Activated B cell treated with CpG ODN at 0.5 μM for 24 hours (primary cell): ENCODE data around the gene CCDC88C. TPM values are rescaled to one million over a fixed set of nuclear protein-coding genes. Genes with fewer than 3 reads are reported as not detected.

Experiments
- ATAC-seq: fragments of 200-7000 bp; cut with Tn5 transposase; one replicate; pipeline ENCODE4 v1.10.0; 2021; ENCODE audit warnings: low read depth, mild to moderate bottlenecking, moderate library complexity
- CTCF ChIA-PET: fragments of 350-600 bp; sonication (Branson Sonifier 250); formaldehyde crosslinking; loops from one replicate; lab custom pipeline; 2021; ENCODE audit warnings: antibody characterized with exemption; lab: Charles Lee
- POLR2A ChIA-PET: fragments of 350-600 bp; sonication (Branson Sonifier 250); formaldehyde crosslinking; loops from one replicate; lab custom pipeline; 2021; ENCODE audit warnings: antibody characterized with exemption; lab: Charles Lee
- DNase-seq: peaks from one replicate; pipeline ENCODE4 v3.0.0; 2022
- H3K27ac Mint-ChIP-seq: one replicate; pipeline ENCODE4 v1.8.0; 2020; ENCODE audit warnings: mixed read lengths
- H3K27me3 Mint-ChIP-seq: one replicate; pipeline ENCODE4 v1.8.0; 2021; ENCODE audit warnings: mixed read lengths
- H3K36me3 Mint-ChIP-seq: one replicate; pipeline ENCODE4 v1.8.0; 2021; ENCODE audit warnings: low read depth, mixed read lengths
- H3K4me1 Mint-ChIP-seq: one replicate; pipeline ENCODE4 v1.8.0; 2021; ENCODE audit warnings: mixed read lengths
- H3K4me3 Mint-ChIP-seq: one replicate; pipeline ENCODE4 v1.8.0; 2020; ENCODE audit warnings: mild to moderate bottlenecking, mixed read lengths
- H3K9me3 Mint-ChIP-seq: one replicate; pipeline ENCODE4 v1.8.0; 2020; ENCODE audit warnings: mixed read lengths
- intact Hi-C: fragments of 100-400 bp; cut with micrococcal nuclease; formaldehyde crosslinking; loops from one replicate; pipeline ENCODE4 v1.15.1; 2024
- total RNA-seq: library from RNA; stranded (reverse); gene quantifications from 2 replicates; pipeline ENCODE4 v1.2.3, GENCODE V29; 2022
- TF ChIP-seq, protein P1 (sequence below): fragments of 200-600 bp; IDR thresholded peaks from one replicate; pipeline ENCODE4 v1.8.0; 2022; ENCODE audit warnings: antibody characterized with exemption, mild to moderate bottlenecking

CCDC88C gene
- total RNA-seq, 1 donor from 2014 or later, result 164 TPM

DNA sequence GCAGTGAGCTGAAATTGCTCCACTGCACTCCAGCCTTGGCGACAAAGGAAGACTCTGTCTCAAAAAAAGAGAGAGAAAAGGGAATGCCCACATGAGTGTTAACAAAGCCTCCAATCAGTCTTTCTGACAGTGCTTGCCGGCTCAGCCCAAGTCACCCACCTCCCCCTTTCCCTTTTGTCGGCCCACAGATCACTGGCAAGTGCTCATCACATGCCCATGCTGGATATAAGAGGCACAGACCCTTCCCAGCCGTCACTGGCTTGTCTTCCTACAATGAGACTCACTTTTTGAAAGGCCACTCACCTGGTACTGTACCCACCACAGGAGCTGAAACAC, 70.8 kb downstream of the CCDC88C start:
- H3K4me1 Mint-ChIP-seq, result peaks cover 83% of the 10 kb centered on the region
- ChIA-PET CTCF (interaction anchor here (1.0 kb wide), 1 partner anchor 74 kb away, joined by 3 read pairs; no protein-coding TSS in a partner anchor), POLR2A (interaction anchor here (0.8 to 1.6 kb wide), 3 partner anchors 12 to 69 kb away, joined by 3 to 5 read pairs (median 4); no protein-coding TSS in a partner anchor)
- no peak overlapping the region for H3K4me3 Mint-ChIP-seq
- peaks cover 36% of the 10 kb centered on the region for H3K36me3 Mint-ChIP-seq
- intact Hi-C loops, result no loop called here
- TF ChIP-seq, protein P1, sequence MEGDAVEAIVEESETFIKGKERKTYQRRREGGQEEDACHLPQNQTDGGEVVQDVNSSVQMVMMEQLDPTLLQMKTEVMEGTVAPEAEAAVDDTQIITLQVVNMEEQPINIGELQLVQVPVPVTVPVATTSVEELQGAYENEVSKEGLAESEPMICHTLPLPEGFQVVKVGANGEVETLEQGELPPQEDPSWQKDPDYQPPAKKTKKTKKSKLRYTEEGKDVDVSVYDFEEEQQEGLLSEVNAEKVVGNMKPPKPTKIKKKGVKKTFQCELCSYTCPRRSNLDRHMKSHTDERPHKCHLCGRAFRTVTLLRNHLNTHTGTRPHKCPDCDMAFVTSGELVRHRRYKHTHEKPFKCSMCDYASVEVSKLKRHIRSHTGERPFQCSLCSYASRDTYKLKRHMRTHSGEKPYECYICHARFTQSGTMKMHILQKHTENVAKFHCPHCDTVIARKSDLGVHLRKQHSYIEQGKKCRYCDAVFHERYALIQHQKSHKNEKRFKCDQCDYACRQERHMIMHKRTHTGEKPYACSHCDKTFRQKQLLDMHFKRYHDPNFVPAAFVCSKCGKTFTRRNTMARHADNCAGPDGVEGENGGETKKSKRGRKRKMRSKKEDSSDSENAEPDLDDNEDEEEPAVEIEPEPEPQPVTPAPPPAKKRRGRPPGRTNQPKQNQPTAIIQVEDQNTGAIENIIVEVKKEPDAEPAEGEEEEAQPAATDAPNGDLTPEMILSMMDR, result no peak
- DNase-seq (no peak), ATAC-seq (no peak)
- no peaks in the 10 kb centered on the region for H3K27me3 Mint-ChIP-seq
- no peaks in the 10 kb centered on the region for H3K9me3 Mint-ChIP-seq
- H3K27ac Mint-ChIP-seq, result peak overlapping the region; percentile 65

DNA sequence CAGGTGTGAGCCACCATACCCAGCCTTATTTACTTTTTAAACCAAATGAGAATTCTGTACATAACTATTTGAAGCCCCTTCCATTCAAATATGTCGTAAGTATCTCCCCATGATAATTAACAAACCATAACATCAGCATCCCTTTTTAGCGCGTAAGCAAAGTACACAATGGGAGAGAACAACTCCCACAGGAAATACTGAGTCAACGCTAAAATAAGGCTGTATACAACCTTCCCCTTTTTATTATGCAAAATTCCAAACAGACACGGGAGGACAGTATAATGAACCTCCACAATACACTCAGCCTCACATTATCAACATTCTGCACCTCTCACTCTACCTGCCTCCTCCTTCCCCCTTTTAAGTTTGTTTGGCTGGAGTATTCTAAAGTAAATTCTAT, 73.5 kb downstream of the CCDC88C start:
- CTCF ChIA-PET, result no interaction called here
- TF ChIP-seq, protein P1, result no peak
- POLR2A ChIA-PET, result interaction anchor here (0.8 kb wide), 1 partner anchor 200 kb away, joined by 5 read pairs; no protein-coding TSS in a partner anchor
- ATAC-seq (no peak), DNase-seq (no peak)
- intact Hi-C loops, result no loop called here
- Mint-ChIP-seq H3K36me3 (peaks cover 61% of the 10 kb centered on the region), H3K4me1 (peaks cover 61% of the 10 kb centered on the region), H3K9me3 (no peaks in the 10 kb centered on the region), H3K4me3 (no peak overlapping the region), H3K27me3 (no peaks in the 10 kb centered on the region), H3K27ac (peak overlapping the region; percentile 13)

DNA sequence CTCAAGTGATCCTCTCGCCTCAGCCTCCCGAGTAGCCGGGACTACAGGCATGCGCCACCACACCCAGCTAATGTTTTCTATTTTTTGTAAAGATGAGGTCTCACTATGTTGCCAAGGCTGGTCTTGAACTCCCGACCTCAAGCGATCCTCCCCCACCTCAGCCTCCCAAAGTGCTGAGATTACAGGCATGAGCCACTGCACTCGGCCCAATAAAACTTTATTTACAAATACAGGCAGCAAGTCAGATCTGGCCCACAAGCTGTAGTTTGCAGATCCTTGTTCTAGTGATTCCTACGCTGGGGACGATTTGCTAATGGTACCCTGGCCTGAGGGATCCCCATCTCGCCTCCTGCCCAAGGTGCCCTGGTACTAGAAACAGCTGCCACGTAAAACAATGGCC, 74.6 kb downstream of the CCDC88C start:
- H3K4me3 Mint-ChIP-seq, result no peak overlapping the region
- DNase-seq (no peak), ATAC-seq (no peak)
- ChIA-PET POLR2A (interaction anchor here (1.8 kb wide), 1 partner anchor 13 kb away, joined by 5 read pairs; no protein-coding TSS in a partner anchor), CTCF (interaction anchor here (0.9 to 1.8 kb wide), 3 partner anchors 18 to 19 kb away, joined by 3 to 6 read pairs (median 3); no protein-coding TSS in a partner anchor)
- H3K36me3 Mint-ChIP-seq, result peaks cover 71% of the 10 kb centered on the region
- intact Hi-C loops, result no loop called here
- peaks cover 52% of the 10 kb centered on the region for H3K4me1 Mint-ChIP-seq
- no peak overlapping the region for H3K27ac Mint-ChIP-seq
- TF ChIP-seq, protein P1, result no peak
- H3K27me3 Mint-ChIP-seq, result no peaks in the 10 kb centered on the region
- H3K9me3 Mint-ChIP-seq, result no peaks in the 10 kb centered on the region

DNA sequence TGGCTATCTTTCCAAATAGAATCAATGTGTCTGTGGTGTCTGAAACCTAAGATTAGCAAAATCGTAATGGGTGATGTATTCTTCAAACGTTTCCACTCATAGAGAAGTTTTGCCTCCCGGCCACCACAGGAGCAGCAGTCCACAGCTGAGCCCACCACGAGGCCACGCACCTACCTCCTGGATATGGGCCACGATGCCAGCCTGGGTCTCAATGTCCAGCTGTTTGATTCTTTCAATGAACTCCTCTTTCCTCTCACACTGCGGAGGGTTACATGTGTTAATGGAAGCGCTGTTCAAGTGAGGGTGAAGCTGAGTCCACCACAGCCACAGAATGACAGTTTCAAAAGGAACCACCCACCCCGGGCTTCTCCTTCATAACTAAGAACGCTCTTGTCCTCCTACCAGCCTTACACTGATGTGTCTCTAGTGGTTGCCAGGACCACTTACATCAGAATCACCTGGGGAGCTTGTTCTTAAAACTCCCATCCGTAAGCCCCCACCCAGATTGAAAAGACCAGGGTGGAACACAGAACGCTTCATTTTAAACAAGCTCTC, 75.3 kb downstream of the CCDC88C start:
- ChIA-PET POLR2A (interaction anchor here (0.7 to 1.8 kb wide), 4 partner anchors 14 to 27 kb away, joined by 3 to 5 read pairs (median 4); no protein-coding TSS in a partner anchor), CTCF (interaction anchor here (0.9 to 1.8 kb wide), 2 partner anchors 18 to 19 kb away, joined by 3 to 6 read pairs; no protein-coding TSS in a partner anchor)
- intact Hi-C loops, result no loop called here
- no peak overlapping the region for H3K4me3 Mint-ChIP-seq
- ATAC-seq, result no peak
- H3K9me3 Mint-ChIP-seq, result no peaks in the 10 kb centered on the region
- TF ChIP-seq, protein P1, result no peak
- H3K27me3 Mint-ChIP-seq, result no peaks in the 10 kb centered on the region
- peaks cover 78% of the 10 kb centered on the region for H3K36me3 Mint-ChIP-seq
- peaks cover 48% of the 10 kb centered on the region for H3K4me1 Mint-ChIP-seq
- no peak overlapping the region for H3K27ac Mint-ChIP-seq
- no peak for DNase-seq

DNA sequence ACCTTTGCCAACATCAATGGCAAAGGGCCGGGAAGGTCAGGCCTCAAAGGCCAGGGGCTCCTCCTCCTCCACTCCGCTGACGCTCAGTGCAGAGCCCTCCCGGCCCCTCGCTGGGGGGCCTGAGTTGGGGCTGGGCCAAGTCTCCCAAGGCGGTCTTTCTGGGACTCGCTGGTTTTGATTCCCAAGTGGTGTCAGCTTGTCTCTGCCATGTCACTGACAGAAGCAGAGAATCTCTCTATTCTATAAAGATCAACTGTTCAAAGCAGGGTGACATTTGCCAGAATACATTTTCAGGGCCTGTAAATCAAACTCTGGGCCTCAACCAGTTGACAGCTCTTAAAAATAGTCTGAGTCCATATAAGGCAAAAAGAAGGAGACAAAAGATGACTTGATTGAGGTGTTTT, 75.9 kb downstream of the CCDC88C start:
- CTCF ChIA-PET, result no interaction called here
- no peak overlapping the region for H3K4me3 Mint-ChIP-seq
- POLR2A ChIA-PET, result interaction anchor here (0.6 to 1.8 kb wide), 4 partner anchors 15 to 80 kb away, joined by 3 to 5 read pairs (median 4); no protein-coding TSS in a partner anchor
- intact Hi-C loops, result loop anchor here (2.0 kb wide), 1 partner anchor 13 kb away; no protein-coding TSS in a partner anchor
- H3K36me3 Mint-ChIP-seq, result peaks cover 80% of the 10 kb centered on the region
- TF ChIP-seq, protein P1, result no peak
- H3K4me1 Mint-ChIP-seq, result peaks cover 43% of the 10 kb centered on the region
- DNase-seq, result no peak
- no peak for ATAC-seq
- no peak overlapping the region for H3K27ac Mint-ChIP-seq
- no peaks in the 10 kb centered on the region for H3K27me3 Mint-ChIP-seq
- H3K9me3 Mint-ChIP-seq, result no peaks in the 10 kb centered on the region
